Adipocyte (in vitro differentiated cells): ENCODE measurements around the gene RALB.

Experiments
- DNase-seq: peaks from one replicate; pipeline ENCODE4 v3.0.0-alpha.2; 2015; ENCODE audit warnings: low read depth
- H3K27me3 ChIP-seq: replicated peaks from 2 replicates; pipeline ENCODE4 v1.7.0; 2013; ENCODE audit warnings: mild to moderate bottlenecking, low read length, moderate library complexity; ENCODE audit not compliant: control insufficient read depth, insufficient read depth
- H3K36me3 ChIP-seq: 2 replicates; pipeline ENCODE4 v1.7.0; 2013; ENCODE audit warnings: low read length, mild to moderate bottlenecking, moderate library complexity; ENCODE audit not compliant: control insufficient read depth, insufficient read depth, severe bottlenecking
- H3K4me1 ChIP-seq: 2 replicates; pipeline ENCODE4 v1.7.0; 2013; ENCODE audit warnings: mild to moderate bottlenecking, low read length, moderate library complexity; ENCODE audit not compliant: control insufficient read depth, insufficient read depth
- H3K4me3 ChIP-seq: 2 replicates; pipeline ENCODE4 v1.7.0; 2013; ENCODE audit warnings: mild to moderate bottlenecking, low read length, moderate library complexity
- H3K9ac ChIP-seq: 2 replicates; pipeline ENCODE4 v1.7.0; 2013; ENCODE audit warnings: mild to moderate bottlenecking, low read length, moderate library complexity
- H3K9me3 ChIP-seq: 2 replicates; pipeline ENCODE4 v1.7.0; 2013; ENCODE audit warnings: mild to moderate bottlenecking, low read length, moderate library complexity; ENCODE audit not compliant: control insufficient read depth

Gene RALB

DNA sequence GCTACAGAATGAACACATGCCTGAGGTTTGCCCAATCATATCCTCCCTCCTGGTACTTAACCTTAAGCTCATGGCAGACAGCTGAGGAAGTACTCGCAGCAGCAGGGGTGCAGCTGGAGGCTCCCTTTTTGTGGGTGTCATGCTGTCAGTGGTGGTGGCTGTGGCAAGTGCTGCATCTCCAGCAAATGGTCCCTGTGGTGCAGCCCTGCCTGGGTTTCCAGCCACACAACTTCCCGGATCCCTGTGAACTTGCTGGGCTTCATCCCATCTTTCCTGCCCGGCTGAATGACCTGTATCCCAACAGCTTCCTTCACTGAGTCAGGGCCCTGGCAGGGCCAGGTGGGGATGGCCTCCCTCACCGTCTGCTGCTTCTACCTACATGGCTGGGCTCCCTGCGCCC is 34.5 kb upstream of the RALB start:
- Histone ChIP-seq H3K27me3 (no peaks in the 10 kb centered on the region), H3K4me1 (peaks cover 13% of the 10 kb centered on the region), H3K9me3 (no peaks in the 10 kb centered on the region), H3K9ac (no peak overlapping the region), H3K4me3 (no peak overlapping the region), H3K36me3 (no peaks in the 10 kb centered on the region)
- no peak for DNase-seq

DNA sequence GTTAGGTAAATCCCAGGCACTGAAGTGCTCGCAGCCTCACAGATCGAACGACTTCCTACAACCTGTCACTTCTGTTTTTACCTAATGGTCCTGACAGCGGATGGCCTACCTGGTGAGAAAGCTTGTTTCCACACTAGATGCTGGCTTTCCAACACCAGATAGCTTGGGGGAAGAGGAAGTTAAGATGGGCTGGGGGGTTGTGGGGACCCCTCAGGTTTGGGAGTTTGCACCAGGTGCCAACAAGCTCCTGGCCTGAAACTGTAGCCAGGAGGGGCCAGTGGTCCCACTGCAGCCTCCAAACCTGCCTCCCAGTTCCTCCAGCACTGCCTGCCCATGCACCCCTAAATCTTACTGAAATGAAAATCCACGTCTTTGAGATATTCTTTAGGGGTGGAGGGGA is 33.4 kb upstream of the RALB start:
- H3K27me3 ChIP-seq: no peaks in the 10 kb centered on the region
- no peaks in the 10 kb centered on the region for H3K36me3 ChIP-seq
- H3K4me1 ChIP-seq: peaks cover 20% of the 10 kb centered on the region
- H3K9me3 ChIP-seq: no peaks in the 10 kb centered on the region
- H3K4me3 ChIP-seq: no peak overlapping the region
- no peak overlapping the region for H3K9ac ChIP-seq
- no peak for DNase-seq

DNA sequence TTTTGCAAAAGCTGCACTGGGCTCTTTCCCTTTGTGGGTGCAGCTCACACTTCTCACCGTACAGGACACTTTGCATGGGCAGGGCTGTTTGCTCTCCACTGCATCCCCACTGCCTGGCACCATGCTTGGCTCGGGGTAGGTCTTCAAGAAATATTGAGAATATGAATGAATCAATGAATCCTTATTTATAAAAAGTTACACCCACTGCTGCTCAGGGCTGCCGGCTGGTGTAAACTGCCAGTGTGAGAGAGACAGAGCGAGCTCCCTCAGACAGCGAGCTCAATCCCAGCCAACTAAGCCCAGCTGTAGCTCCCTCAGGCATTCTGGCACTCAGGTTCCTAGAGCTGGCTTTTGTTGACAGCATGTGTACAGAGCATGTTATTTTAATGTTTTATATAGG is 32.9 kb upstream of the RALB start:
- Histone ChIP-seq H3K27me3 (no peaks in the 10 kb centered on the region), H3K9me3 (no peaks in the 10 kb centered on the region), H3K36me3 (no peaks in the 10 kb centered on the region), H3K4me1 (peaks cover 20% of the 10 kb centered on the region), H3K4me3 (no peak overlapping the region), H3K9ac (no peak overlapping the region)
- no peak for DNase-seq

DNA sequence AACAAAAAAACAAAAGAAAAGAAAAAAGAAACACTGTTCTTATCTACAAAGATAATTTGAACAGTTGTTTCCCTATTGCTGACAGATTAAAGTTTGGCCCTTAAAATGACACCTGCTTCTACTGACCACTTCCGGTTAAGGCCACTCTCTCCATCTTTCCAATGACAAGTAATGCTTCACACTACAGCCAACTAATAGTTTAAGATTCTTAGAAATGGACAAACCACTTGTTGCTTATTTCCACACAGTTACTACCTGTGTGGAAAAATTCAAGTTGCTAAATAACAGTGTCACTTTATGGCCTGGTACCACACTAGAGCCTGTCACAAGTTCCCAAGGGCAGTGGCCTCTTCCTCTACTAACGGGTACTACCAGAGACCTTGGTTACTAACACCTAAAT is 31.9 kb upstream of the RALB start:
- no peaks in the 10 kb centered on the region for H3K9me3 ChIP-seq
- H3K4me3 ChIP-seq: no peak overlapping the region
- peaks cover 20% of the 10 kb centered on the region for H3K4me1 ChIP-seq
- no peaks in the 10 kb centered on the region for H3K36me3 ChIP-seq
- no peak for DNase-seq
- H3K9ac ChIP-seq: no peak overlapping the region
- no peaks in the 10 kb centered on the region for H3K27me3 ChIP-seq

DNA sequence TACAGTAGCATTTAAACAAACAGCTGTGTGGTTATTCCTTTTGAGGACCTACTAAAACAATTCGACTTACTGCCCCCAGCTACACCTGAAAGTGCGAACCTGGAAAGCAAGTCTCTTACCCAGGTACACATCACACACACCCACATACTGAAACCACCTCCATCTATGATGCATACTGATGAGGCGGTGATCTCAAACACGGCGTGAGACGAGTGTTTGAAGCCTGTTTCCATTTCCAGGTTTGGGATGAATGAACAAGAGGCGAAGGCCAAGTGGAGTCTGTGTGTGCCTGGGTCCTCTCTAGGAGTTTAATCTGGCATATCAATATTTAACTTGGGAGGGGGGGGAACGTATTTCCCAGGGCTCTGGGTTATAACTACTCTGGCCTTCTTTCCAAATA is 31.0 kb upstream of the RALB start:
- no peak overlapping the region for H3K9ac ChIP-seq
- H3K27me3 ChIP-seq: no peaks in the 10 kb centered on the region
- DNase-seq: no peak
- H3K4me1 ChIP-seq: peaks cover 20% of the 10 kb centered on the region
- H3K4me3 ChIP-seq: no peak overlapping the region
- H3K36me3 ChIP-seq: no peaks in the 10 kb centered on the region
- no peaks in the 10 kb centered on the region for H3K9me3 ChIP-seq

DNA sequence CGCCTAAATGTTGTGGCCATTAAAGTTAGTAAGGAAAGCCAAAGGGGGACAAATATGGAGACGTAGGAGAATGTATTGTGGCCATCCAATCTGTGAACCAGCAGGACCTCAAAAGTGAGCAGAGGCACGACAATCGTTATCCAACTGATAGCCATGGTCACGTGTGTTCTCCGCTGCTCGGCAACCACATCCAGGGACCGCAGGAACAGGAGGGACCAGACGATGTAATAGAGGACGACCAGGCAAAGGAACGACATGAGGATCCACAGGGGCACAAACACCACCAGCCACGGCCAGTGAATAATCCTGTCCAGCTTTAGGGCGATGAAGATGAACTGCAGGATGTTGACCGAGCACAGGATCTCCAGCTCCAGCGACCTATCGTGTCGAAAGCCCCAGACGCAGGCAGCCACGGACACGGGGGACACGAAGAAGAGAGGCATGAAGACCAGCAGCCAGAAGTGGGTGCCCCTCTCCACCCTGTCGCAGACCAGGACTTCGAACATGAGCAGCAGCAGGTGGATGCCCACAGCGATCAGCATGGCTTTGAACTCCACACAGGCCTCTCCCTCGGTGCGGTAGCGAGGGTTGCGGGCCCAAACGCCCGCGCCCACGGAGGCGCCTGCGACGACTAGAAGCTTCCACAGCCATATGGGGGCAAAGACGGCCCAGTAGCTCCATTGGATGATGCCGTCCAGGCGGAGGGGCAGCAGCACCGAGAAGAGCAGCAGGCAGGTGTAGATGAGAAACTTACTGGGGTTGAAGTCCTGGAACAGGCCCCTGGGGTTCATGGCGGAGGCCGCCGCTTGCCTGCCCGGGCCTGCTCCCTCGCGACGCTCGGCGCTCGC is 30.2 kb upstream of the RALB start:
- Histone ChIP-seq H3K27me3 (no peaks in the 10 kb centered on the region), H3K9ac (peak overlapping the region; percentile 85), H3K36me3 (no peaks in the 10 kb centered on the region), H3K9me3 (no peaks in the 10 kb centered on the region), H3K4me1 (peaks cover 20% of the 10 kb centered on the region), H3K4me3 (peak overlapping the region; percentile 82)
- DNase-seq: no peak

DNA sequence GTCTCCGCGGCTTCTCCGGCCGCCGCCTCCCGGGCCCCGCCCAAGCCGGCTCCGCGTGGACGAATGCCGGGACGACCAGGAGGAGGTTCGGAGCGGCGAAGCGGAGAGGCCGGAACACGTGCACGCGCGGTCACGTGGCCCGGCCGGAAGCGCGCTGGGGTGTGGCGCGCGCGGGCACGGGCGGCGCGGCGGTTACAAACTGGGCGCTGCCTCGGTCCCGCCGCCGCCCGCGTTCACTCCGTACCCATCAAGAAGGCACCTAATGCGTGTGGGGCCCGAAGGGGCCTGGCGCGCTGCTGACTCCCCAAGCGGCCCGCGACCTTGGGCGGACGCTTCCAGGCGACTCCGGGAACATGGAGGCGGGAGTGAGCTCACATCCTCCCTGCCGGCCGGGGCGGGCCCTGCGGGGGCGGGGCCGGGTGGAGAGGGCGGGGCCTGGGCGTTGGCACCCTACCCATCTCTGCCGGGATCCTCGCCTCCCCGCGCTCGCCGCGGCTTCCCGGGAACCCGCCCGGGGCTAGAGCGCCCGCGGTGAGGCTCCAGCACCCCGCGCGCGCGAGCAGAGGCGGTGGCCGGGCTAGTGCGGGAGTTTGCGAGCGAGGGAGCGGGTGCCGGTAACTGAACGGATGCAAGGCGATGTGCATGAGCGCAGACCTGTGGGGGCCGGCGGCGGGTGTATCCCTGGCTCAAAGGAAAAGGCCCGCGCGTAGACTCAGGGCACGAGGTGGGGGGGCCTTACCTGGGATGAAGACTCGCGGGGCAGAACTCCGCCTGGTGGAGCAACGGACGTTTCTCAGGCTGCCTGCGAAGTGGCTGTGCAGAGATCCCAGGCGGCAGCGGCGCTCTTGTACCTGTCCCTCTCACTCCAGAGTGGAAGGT is 29.4 kb upstream of the RALB start, which contains the start of gene TMEM185B:
Gene TMEM185B, minus strand, starts transcription at position 367 of the 879 bp plus-strand sequence. CDS start 424 bp downstream, outside the sequence.
- Histone ChIP-seq H3K4me1 (peaks cover 20% of the 10 kb centered on the region), H3K9ac (peak within 1 kb of the TSS; percentile 85), H3K4me3 (peak within 1 kb of the TSS; percentile 82), H3K36me3 (no peaks in the 10 kb centered on the region), H3K27me3 (no peaks in the 10 kb centered on the region), H3K9me3 (no peaks in the 10 kb centered on the region)
- DNase-seq: peak; percentile 93

DNA sequence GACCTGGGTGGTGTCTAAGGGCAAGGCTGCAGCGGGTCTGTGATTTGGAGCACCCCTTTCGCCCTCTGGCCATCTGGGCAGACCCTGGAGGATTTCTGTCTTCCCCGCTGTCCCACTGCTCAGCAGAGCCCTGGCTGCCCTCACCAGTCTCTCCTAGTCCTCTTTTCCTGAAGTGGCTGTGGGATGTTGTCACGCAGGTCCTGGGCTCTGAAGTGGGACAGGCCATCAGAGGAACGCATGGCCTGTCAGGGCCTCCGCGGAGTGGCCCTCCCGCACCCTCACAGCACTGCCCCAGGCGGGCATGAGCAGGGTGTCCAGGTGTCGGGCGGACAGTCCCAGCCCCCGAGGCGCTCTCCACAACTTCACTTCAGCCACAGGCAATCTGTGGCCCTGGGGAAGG is 28.4 kb upstream of the RALB start:
- H3K36me3 ChIP-seq: no peaks in the 10 kb centered on the region
- H3K9me3 ChIP-seq: no peaks in the 10 kb centered on the region
- peak overlapping the region; percentile 85 for H3K9ac ChIP-seq
- peaks cover 20% of the 10 kb centered on the region for H3K4me1 ChIP-seq
- no peaks in the 10 kb centered on the region for H3K27me3 ChIP-seq
- H3K4me3 ChIP-seq: no peak overlapping the region
- DNase-seq: no peak

DNA sequence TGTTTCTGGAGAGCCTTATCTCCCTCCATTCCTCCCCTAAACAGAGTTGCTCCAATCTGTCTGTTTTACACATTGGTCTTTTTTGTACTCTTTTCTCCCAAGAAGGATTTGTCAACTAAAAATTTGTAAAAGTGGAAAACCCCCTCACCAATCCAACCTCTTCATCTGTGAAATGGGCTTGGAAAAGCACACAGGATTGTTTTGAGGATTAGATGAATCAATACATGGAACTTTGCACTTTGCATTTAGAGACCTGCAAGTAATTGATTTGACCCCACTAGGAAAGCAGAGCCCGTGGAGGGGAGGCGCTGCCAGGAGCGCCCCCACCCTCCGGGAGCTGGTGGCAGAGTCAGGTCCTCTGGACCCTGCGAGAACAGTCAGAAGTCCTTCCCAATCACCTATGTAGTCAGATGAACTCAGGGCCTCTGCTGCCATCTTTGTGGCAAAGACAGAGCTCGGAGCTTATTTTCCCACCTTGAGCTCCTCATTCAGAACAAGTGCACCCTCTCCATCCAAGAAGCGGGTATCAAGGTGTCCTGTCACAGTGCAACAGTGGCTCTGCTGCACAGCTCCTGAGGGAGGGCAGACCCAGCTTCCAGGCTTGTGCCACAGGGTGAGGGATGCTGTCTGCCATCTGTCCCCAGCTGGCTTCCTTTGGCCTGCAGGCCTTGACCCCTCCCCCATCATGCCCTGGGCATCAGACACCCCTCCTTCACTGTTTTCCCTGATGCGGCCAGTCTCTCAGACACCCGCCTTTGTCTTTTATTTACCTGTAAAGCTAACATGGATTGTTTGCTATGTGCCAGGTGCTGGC is 27.7 kb upstream of the RALB start:
- Histone ChIP-seq H3K4me3 (no peak overlapping the region), H3K36me3 (no peaks in the 10 kb centered on the region)
- DNase-seq: no peak

DNA sequence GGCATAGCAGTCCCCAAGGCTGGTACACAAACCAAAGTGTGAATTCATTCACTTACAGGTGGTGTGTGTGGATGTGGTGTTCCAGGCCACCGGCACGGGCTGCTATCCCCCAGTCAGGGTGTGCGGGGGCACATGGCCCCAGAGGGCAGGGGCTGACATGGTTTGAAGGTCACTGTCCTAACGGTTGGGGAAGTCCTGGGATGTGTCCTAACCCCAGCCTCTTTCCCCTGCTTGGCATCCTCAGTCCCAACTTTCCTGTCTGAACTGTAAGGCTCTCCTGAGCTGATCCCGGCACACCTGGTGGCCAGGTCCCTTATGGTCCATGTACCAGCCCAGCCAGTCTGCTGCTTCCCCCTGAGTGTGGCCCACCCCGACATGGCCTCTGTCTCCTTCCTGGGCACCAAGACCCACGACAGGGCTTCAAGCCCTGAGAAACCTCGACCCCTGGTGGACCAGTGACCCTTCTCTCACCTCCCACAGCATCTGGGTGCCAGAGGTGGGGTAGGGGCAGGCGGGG is 27.0 kb upstream of the RALB start:
- Histone ChIP-seq H3K9ac (no peak overlapping the region), H3K9me3 (no peaks in the 10 kb centered on the region), H3K36me3 (no peaks in the 10 kb centered on the region), H3K4me3 (no peak overlapping the region), H3K27me3 (no peaks in the 10 kb centered on the region), H3K4me1 (peaks cover 20% of the 10 kb centered on the region)
- DNase-seq: no peak

More for the DNA sequence above, 27.7 kb upstream of the RALB start:
- Histone ChIP-seq H3K27me3 (no peaks in the 10 kb centered on the region), H3K9ac (no peak overlapping the region), H3K9me3 (no peaks in the 10 kb centered on the region), H3K4me1 (peaks cover 20% of the 10 kb centered on the region)
